HG03039 (cell line): ENCODE results near the gene PSME2.
A peak's percentile ranks its signal among the peaks of the same experiment; 100 is the strongest.

Experiments used
- ATAC-seq: cut with Tn5 transposase; IDR thresholded peaks from one replicate; pipeline ENCODE4 v1.9.1; 2021; ENCODE audit warnings: mild to moderate bottlenecking, moderate library complexity; ENCODE audit not compliant: unreplicated experiment

PSME2 gene

GRCh38 chr14:24136684-24137528 is 9.5 kb downstream of the PSME2 start:
- ATAC-seq = no peak

GRCh38 chr14:24135834-24136683 is 10.4 kb downstream of the PSME2 start, which contains the start of gene PSME1:
Gene PSME1 (plus strand): TSS chr14:24136194. CDS start chr14:24136263, 69 bp downstream.
- ATAC-seq = peak; percentile 81

- ATAC-seq = no peak
These were observed 10.9 kb downstream of the PSME2 start for GRCh38 chr14:24135584-24135833.

- no peak for ATAC-seq
These were observed 12.7 kb downstream of the PSME2 start for GRCh38 chr14:24133735-24134134.

- ATAC-seq = no peak
These were observed 13.4 kb downstream of the PSME2 start for GRCh38 chr14:24132976-24133375.

DNA sequence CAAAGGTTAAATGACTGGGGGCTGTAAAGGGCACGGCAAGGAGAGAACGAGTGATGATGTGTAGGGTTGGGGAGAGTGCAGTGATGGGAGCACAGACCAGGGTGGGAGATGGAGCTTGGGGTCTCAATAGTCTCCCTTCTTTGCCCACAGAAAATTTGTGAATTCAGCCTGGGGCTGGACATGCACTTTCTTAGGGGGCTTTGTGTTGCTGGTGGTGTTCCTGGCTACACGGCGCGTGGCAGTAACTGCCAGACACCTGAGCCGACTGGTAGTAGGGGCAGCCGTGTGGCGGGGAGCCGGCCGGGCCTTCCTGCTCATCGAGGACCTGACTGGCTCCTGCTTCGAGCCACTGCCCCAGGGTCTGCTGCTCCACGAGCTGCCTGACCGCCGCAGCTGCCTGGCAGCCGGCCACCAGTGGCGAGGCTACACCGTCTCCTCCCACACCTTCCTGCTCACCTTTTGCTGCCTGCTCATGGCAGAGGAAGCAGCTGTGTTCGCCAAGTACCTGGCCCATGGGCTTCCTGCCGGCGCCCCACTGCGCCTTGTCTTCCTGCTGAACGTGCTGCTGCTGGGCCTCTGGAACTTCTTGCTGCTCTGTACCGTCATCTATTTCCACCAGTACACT is 14.2 kb downstream of the PSME2 start:
- ATAC-seq = no peak

DNA sequence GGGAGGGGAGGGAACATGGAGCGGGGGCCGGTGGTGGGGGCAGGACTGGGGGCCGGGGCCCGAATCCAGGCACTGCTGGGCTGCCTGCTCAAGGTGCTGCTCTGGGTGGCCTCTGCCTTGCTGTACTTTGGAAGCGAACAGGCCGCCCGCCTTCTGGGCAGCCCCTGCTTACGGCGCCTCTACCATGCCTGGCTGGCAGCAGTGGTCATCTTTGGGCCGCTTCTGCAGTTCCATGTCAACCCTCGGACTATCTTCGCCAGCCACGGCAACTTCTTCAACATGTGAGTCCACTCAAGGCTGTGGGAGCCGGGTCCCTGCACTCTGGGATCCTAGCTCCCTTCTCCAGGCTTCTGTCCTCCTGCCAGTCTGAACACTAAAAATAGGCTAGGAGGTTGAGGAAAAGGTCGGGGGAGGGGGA is 14.9 kb downstream of the PSME2 start:
- no peak for ATAC-seq

GRCh38 chr14:24130717-24131548 is 15.5 kb downstream of the PSME2 start:
- ATAC-seq = no peak

GRCh38 chr14:24130380-24130716 is 16.1 kb downstream of the PSME2 start, which contains the start of gene FITM1:
Gene FITM1 (plus strand): TSS chr14:24130659. CDS start chr14:24131564, 905 bp downstream.
- ATAC-seq = no peak

- no peak for ATAC-seq
These were observed 16.9 kb downstream of the PSME2 start for GRCh38 chr14:24129410-24129998.

GRCh38 chr14:24127673-24128072 is 18.7 kb downstream of the PSME2 start:
- no peak for ATAC-seq

DNA sequence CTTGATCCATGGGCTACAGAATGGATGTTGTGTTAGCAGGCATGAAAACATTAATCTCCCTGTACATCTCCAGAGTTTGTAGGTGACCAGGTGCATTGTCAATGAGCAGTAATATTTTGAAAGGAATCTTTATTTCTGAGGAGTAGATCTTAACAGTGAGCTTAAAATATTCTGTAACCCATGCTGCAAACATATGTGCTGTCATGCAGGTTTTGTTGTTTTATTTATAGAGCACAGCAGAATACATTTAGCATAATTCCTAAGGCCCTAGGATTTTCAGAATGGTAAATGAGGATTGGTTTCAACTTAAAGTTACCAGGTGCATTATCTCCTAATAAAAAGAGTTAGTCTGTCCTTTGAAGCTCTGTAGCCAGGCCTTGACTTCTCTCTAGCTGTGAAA is 19.5 kb downstream of the PSME2 start:
- no peak for ATAC-seq

DNA sequence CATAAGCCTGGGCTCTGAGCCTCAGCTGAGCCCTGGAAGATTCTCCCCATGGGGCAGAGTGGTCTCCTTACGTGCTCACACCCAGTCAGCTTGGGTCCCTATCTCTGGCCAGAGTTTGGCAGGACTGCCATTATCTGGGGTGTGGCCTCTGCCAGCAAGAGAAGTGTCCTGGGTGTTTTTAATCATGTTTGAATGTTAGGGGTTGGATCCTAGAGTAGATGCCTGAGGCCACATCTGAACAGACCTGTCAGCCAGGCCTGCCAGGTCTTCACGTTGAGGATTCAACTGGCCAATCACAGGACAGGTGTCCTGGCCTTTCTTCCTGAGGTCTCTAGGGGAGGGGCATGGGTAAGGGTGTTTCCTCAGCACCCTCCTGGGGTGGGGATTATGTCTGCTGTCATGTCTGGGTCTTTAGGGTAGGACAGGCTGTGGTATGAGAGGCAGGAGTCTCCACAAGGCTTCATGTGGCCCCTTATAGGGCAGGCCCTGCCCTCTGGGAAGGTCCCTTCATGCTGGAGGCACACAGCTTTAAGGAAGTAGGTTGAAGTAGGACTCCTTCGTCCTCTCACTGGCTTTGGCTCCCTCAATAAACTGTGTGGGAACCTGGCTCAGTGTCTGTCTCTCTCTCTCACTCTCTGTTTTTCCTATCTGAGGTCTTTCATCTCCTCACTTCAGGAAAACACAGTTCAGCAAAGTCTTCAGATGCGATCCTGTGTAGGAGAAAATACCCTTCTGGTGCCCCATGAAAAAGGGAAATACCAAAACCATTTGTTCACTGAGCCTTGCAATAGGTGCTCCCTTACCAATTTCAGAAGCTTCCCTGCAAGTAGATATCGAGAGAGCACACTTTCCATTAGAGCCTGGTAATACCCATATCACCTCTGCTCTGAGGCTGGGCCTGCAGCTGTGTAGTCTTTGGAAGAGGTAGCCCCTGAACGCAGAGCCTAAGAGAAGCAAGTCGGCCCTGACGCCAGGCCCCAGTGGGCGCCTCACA is 22.7 kb downstream of the PSME2 start:
- ATAC-seq = peak; percentile 47

DNA sequence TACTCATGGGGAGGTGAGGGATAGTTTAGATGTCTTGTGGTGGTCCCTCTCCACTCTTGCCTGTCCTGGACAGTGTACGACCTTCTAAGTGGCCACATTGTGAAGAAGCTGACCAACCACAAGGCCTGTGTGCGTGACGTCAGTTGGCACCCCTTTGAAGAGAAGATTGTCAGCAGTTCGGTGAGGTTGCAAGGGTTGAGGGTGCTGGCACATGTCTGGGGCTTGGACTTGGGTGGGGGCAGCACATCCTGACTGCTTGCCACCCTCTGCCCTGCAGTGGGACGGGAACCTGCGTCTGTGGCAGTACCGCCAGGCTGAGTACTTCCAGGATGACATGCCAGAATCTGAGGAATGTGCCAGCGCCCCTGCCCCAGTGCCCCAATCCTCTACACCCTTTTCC is 23.5 kb downstream of the PSME2 start:
- ATAC-seq = no peak

- no peak for ATAC-seq
These were observed 24.0 kb downstream of the PSME2 start for GRCh38 chr14:24122416-24122815.

DNA sequence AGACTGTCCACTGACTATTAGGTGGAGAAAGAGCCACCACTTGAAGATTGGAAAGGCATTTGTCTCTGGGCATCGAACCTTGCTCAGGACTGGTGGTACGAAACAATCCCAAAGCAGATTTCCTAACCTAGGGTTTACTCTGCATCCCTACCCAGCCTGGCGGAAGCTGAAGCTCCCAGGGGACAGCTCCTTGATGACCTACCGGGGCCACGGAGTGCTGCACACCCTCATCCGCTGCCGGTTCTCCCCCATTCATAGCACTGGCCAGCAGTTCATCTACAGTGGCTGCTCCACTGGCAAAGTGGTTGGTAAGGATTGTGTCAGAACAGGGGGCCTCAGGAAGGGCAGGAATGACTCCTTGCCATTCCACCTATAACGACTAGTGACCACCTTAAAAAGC is 25.2 kb downstream of the PSME2 start:
- ATAC-seq = no peak

- ATAC-seq = no peak
These were observed 26.7 kb downstream of the PSME2 start for GRCh38 chr14:24119691-24120090.

DNA sequence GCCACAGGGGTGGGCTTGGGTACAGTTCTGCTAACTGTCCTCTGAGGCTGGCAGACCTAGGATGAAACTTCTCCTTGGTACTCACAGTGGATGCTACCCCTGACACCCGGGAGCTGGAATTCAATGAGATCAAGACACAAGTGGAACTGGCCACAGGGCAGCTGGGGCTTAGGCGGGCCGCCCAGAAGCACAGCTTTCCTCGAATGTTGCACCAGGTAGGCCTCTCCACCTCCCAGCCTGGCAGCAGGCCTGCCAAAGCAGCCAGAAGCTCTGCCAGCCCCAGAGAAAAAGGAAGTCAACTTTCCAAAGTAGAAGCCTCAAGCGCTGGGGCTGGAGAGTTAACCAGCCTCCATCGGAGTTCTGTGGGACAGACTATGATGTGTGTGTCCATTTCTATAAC is 29.2 kb downstream of the PSME2 start:
- no peak for ATAC-seq

- ATAC-seq = no peak
These were observed 30.1 kb downstream of the PSME2 start for GRCh38 chr14:24116128-24116814.
